Activated T-cell treated with anti-CD3 and anti-CD28 coated beads, Interleukin-2, amount 50 U/mL, for 48 hours (primary cell): ENCODE results near the gene DDX47.

Experiments used
- DNase-seq, 2 experiments: peaks; one replicate each; pipeline ENCODE4 v3.0.0-alpha.2; 2020

The DDX47 gene

GRCh38 chr12:12877153-12877768 lies 64.1 kb downstream of the DDX47 start:
- no peak for DNase-seq

GRCh38 chr12:12877781-12878455 lies 64.8 kb downstream of the DDX47 start:
- no peak for DNase-seq
